DOHH2 (cell line): ENCODE results near the gene KRT33A.

ENCODE experiments used
- H3F3A ChIP-seq: fragments of 200-600 bp; sonication (generic), shearing (Covaris generic); 2 replicates; pipeline ENCODE4 v1.6.0; 2016; ENCODE audit warnings: antibody characterized with exemption, mild to moderate bottlenecking; ENCODE audit not compliant: control insufficient read depth, insufficient read depth
- H3K27ac ChIP-seq: fragments of 200-600 bp; sonication (generic); 2 replicates; pipeline ENCODE4 v1.5.1; 2014; ENCODE audit warnings: low read depth, mild to moderate bottlenecking, low read length, moderate library complexity
- H3K27me3 ChIP-seq: fragments of 200-600 bp; sonication (generic); 2 replicates; pipeline ENCODE4 v1.6.1; 2014; ENCODE audit warnings: mild to moderate bottlenecking, low read length, mixed read lengths; ENCODE audit not compliant: control insufficient read depth
- H3K36me3 ChIP-seq: fragments of 200-600 bp; sonication (generic); 2 replicates; pipeline ENCODE4 v1.6.1; 2014; ENCODE audit warnings: mild to moderate bottlenecking, low read length, moderate library complexity, mixed read lengths; ENCODE audit not compliant: control insufficient read depth
- H3K4me1 ChIP-seq: fragments of 200-600 bp; sonication (generic); 2 replicates; pipeline ENCODE4 v1.6.1; 2014; ENCODE audit warnings: mild to moderate bottlenecking, low read length, mixed read lengths; ENCODE audit not compliant: control insufficient read depth
- H3K4me2 ChIP-seq: fragments of 200-600 bp; sonication (generic); 2 replicates; pipeline ENCODE4 v1.6.0; 2014; ENCODE audit warnings: mild to moderate bottlenecking, low read length, moderate library complexity
- H3K4me3 ChIP-seq: fragments of 200-600 bp; sonication (generic); 2 replicates; pipeline ENCODE4 v1.5.1; 2014; ENCODE audit warnings: mild to moderate bottlenecking, low read length, mixed read lengths
- H3K79me2 ChIP-seq: fragments of 200-600 bp; sonication (generic); 2 replicates; pipeline ENCODE4 v1.6.1; 2014; ENCODE audit warnings: mild to moderate bottlenecking, low read length, mixed read lengths; ENCODE audit not compliant: control insufficient read depth
- H3K9me2 ChIP-seq: fragments of 200-600 bp; sonication (generic); replicated peaks from 2 replicates; pipeline ENCODE4 v1.6.1; 2014; ENCODE audit warnings: mild to moderate bottlenecking, low read length, mixed read lengths; ENCODE audit not compliant: control insufficient read depth
- H3K9me3 ChIP-seq: fragments of 200-600 bp; sonication (generic); 2 replicates; pipeline ENCODE4 v1.6.1; 2014; ENCODE audit warnings: antibody characterized with exemption, low read length, mixed read lengths; ENCODE audit not compliant: control insufficient read depth, insufficient read depth
- H4K20me1 ChIP-seq: fragments of 200-600 bp; sonication (generic); 2 replicates; pipeline ENCODE4 v1.6.0; 2014; ENCODE audit warnings: low read depth, mild to moderate bottlenecking, antibody characterized with exemption, low read length, moderate library complexity; ENCODE audit not compliant: control insufficient read depth, insufficient read depth
- CTCF ChIP-seq: fragments of 200-600 bp; sonication (generic); IDR thresholded peaks from one replicate; pipeline ENCODE4 v1.5.1; 2014; ENCODE audit warnings: antibody characterized with exemption, mild to moderate bottlenecking, low read depth, low read length; ENCODE audit not compliant: poor library complexity, severe bottlenecking
- EZH2phosphoT487 ChIP-seq: fragments of 200-600 bp; sonication (generic); IDR thresholded peaks from 2 replicates; pipeline ENCODE4 v1.6.1; 2017; ENCODE audit warnings: borderline replicate concordance, mild to moderate bottlenecking, antibody characterized with exemption, low read length, moderate library complexity, mixed read lengths

Gene KRT33A

GRCh38 chr17:41302981-41303380, 47.6 kb downstream of the KRT33A start:
- H3K27ac ChIP-seq: no peak overlapping the region
- peaks cover 6% of the 10 kb centered on the region; the same call in 1 of the 2 replicates for H3F3A ChIP-seq
- H4K20me1 ChIP-seq: peaks cover 4% of the 10 kb centered on the region; the same call in 1 of the 2 replicates
- no peaks in the 10 kb centered on the region for H3K9me3 ChIP-seq
- H3K4me2 ChIP-seq: no peak overlapping the region
- TF ChIP-seq CTCF: no peak
- no peak for TF ChIP-seq EZH2phosphoT487
- H3K9me2 ChIP-seq: no peaks in the 10 kb centered on the region
- no peaks in the 10 kb centered on the region for H3K36me3 ChIP-seq
- no peak overlapping the region for H3K4me3 ChIP-seq
- peaks cover 47% of the 10 kb centered on the region for H3K4me1 ChIP-seq
- H3K79me2 ChIP-seq: no peaks in the 10 kb centered on the region
- H3K27me3 ChIP-seq: no peaks in the 10 kb centered on the region

GRCh38 chr17:41301916-41302901, 48.4 kb downstream of the KRT33A start, which contains the start of gene KRTAP29-1:
KRTAP29-1 (minus strand) TSS chr17:41302851; CDS start chr17:41302851, 0 bp downstream.
- TF ChIP-seq CTCF (no peak), EZH2phosphoT487 (no peak)
- H3F3A ChIP-seq: no peaks in the 10 kb centered on the region
- H3K9me3 ChIP-seq: no peaks in the 10 kb centered on the region
- H3K27ac ChIP-seq: no peak within 1 kb of the TSS
- H4K20me1 ChIP-seq: no peaks in the 10 kb centered on the region
- peak within 1 kb of the TSS; percentile 20; the same call in 1 of the 2 replicates for H3K4me2 ChIP-seq
- H3K4me3 ChIP-seq: no peak within 1 kb of the TSS
- H3K36me3 ChIP-seq: no peaks in the 10 kb centered on the region
- no peaks in the 10 kb centered on the region for H3K79me2 ChIP-seq
- H3K27me3 ChIP-seq: no peaks in the 10 kb centered on the region
- H3K4me1 ChIP-seq: peaks cover 39% of the 10 kb centered on the region
- no peaks in the 10 kb centered on the region for H3K9me2 ChIP-seq

- no peak for TF ChIP-seq EZH2phosphoT487
- TF ChIP-seq CTCF: no peak
- no peaks in the 10 kb centered on the region for H3K9me3 ChIP-seq
- no peaks in the 10 kb centered on the region for H3K27me3 ChIP-seq
- no peaks in the 10 kb centered on the region for H3K79me2 ChIP-seq
- no peak overlapping the region for H3K27ac ChIP-seq
- no peaks in the 10 kb centered on the region for H3K9me2 ChIP-seq
- H3K4me1 ChIP-seq: peaks cover 34% of the 10 kb centered on the region
- no peak overlapping the region for H3K4me2 ChIP-seq
- no peaks in the 10 kb centered on the region for H3K36me3 ChIP-seq
- no peaks in the 10 kb centered on the region for H4K20me1 ChIP-seq
- no peaks in the 10 kb centered on the region for H3F3A ChIP-seq
- H3K4me3 ChIP-seq: no peak overlapping the region
Observed at GRCh38 chr17:41301204-41301790, 49.3 kb downstream of the KRT33A start.
